IMR-90 (cell line): ENCODE results near the gene CPN2. TPM values are rescaled to one million over a fixed set of nuclear protein-coding genes. Genes with fewer than 3 reads are reported as not detected.

Experiments
- ATAC-seq: fragments of 200-7000 bp; cut with Tn5 transposase; 2 replicates; pipeline ENCODE4 v1.9.1; 2020; ENCODE audit warnings: low read depth, mild to moderate bottlenecking, moderate library complexity
- BruUV-seq: library from RNA; stranded (reverse); fragments of 400-500 nt; replicated peaks from 2 replicates; lab custom pipeline; 2021; lab: Mats Ljungman, UMichigan
- CTCF ChIA-PET: fragments of 300-600 bp; formaldehyde crosslinking; extraction: SDS; loops from one replicate; lab custom pipeline; 2021; ENCODE audit warnings: antibody characterized with exemption; lab: Yijun Ruan, JAX
- POLR2A ChIA-PET: fragments of 300-600 bp; sonication (Branson Sonifier 250); formaldehyde crosslinking; loops from one replicate; lab custom pipeline; 2022; ENCODE audit warnings: antibody characterized with exemption; ENCODE audit not compliant: unreplicated experiment; lab: Charles Lee
- DNase-seq: peaks from one replicate; pipeline ENCODE4 v3.0.0; 2013
- H2AFZ ChIP-seq: replicated peaks from 2 replicates; pipeline ENCODE3; 2013; ENCODE audit warnings: low read length, mild to moderate bottlenecking; ENCODE audit not compliant: poor library complexity
- H2AK5ac ChIP-seq: 2 replicates; pipeline ENCODE4 v1.6.1; 2013; ENCODE audit warnings: low read depth, low read length, inconsistent platforms
- H2AK9ac ChIP-seq: replicated peaks from 2 replicates; pipeline ENCODE3; 2013; ENCODE audit warnings: mild to moderate bottlenecking, low read depth, low read length, moderate library complexity; ENCODE audit not compliant: poor library complexity
- H2BK120ac ChIP-seq: 2 replicates; pipeline ENCODE4 v1.6.1; 2013; ENCODE audit warnings: low read depth, low read length, inconsistent platforms
- H2BK15ac ChIP-seq: 3 replicates; pipeline ENCODE4 v1.6.1; 2013; ENCODE audit warnings: low read depth, low read length, inconsistent platforms
- H2BK20ac ChIP-seq: 2 replicates; pipeline ENCODE4 v1.6.1; 2013; ENCODE audit warnings: low read depth, mild to moderate bottlenecking, inconsistent platforms, low read length, moderate library complexity
- H2BK5ac ChIP-seq: 2 replicates; pipeline ENCODE4 v1.6.1; 2013; ENCODE audit warnings: mild to moderate bottlenecking, low read depth, low read length, inconsistent platforms; ENCODE audit not compliant: poor library complexity, severe bottlenecking
- H3K14ac ChIP-seq: replicated peaks from 2 replicates; pipeline ENCODE4 v1.6.1; 2013; ENCODE audit warnings: low read depth, low read length, inconsistent platforms
- H3K18ac ChIP-seq: 2 replicates; pipeline ENCODE4 v1.6.1; 2013; ENCODE audit warnings: low read depth, low read length, control low read depth
- H3K23ac ChIP-seq: 2 replicates; pipeline ENCODE4 v1.6.1; 2013; ENCODE audit warnings: low read depth, low read length, inconsistent platforms
- H3K27ac ChIP-seq: 2 replicates; pipeline ENCODE4 v1.5.1; 2013; ENCODE audit warnings: mild to moderate bottlenecking, control low read depth, low read length; ENCODE audit not compliant: insufficient read depth
- H3K27me3 ChIP-seq: 2 replicates; pipeline ENCODE4 v1.6.1; 2013; ENCODE audit warnings: low read length; ENCODE audit not compliant: control insufficient read depth, insufficient read depth
- H3K36me3 ChIP-seq: 2 replicates; pipeline ENCODE4 v1.6.1; 2013; ENCODE audit warnings: low read length, mixed read lengths; ENCODE audit not compliant: control insufficient read depth, insufficient read depth
- H3K4ac ChIP-seq: 2 replicates; pipeline ENCODE4 v1.6.1; 2013; ENCODE audit warnings: low read depth, low read length, inconsistent platforms
- H3K4me1 ChIP-seq: 2 replicates; pipeline ENCODE4 v1.6.1; 2013; ENCODE audit warnings: low read length, mixed read lengths; ENCODE audit not compliant: control insufficient read depth, insufficient read depth
- H3K4me2 ChIP-seq: 2 replicates; pipeline ENCODE4 v1.6.1; 2013; ENCODE audit warnings: low read depth, mild to moderate bottlenecking, control low read depth, low read length, moderate library complexity
- H3K4me3 ChIP-seq: 2 replicates; pipeline ENCODE4 v1.5.1; 2013; ENCODE audit warnings: low read depth, mild to moderate bottlenecking, control low read depth, low read length, moderate library complexity; ENCODE audit not compliant: insufficient read depth
- H3K56ac ChIP-seq: 2 replicates; pipeline ENCODE4 v1.6.1; 2013; ENCODE audit warnings: low read length, inconsistent platforms; ENCODE audit not compliant: insufficient read depth; ENCODE audit errors: extremely low read depth
- H3K79me1 ChIP-seq, 2 experiments: 2 replicates each; pipeline ENCODE4 v1.6.1; 2013; ENCODE audit warnings: low read length in 2 of 2, inconsistent platforms in 1 of 2, low read depth in 1 of 2
- H3K9ac ChIP-seq: 2 replicates; pipeline ENCODE4 v1.6.1; 2013; ENCODE audit warnings: low read depth, low read length, control low read depth
- H3K9me1 ChIP-seq: 2 replicates; pipeline ENCODE4 v1.6.1; 2013; ENCODE audit warnings: low read length, inconsistent platforms; ENCODE audit not compliant: insufficient read depth
- H3K9me3 ChIP-seq: 2 replicates; pipeline ENCODE4 v1.6.1; 2013; ENCODE audit warnings: low read length; ENCODE audit not compliant: control insufficient read depth, insufficient read depth
- H4K20me1 ChIP-seq: 2 replicates; pipeline ENCODE4 v1.6.1; 2013; ENCODE audit warnings: low read length, inconsistent platforms; ENCODE audit not compliant: insufficient read depth
- H4K5ac ChIP-seq: 2 replicates; pipeline ENCODE4 v1.6.1; 2013; ENCODE audit warnings: mild to moderate bottlenecking, low read depth, low read length, control low read depth
- H4K8ac ChIP-seq, 2 experiments: 2 replicates each; pipeline ENCODE4 v1.6.1; 2013; ENCODE audit warnings: low read depth in 2 of 2, low read length in 2 of 2, control low read depth in 1 of 2, inconsistent platforms in 1 of 2
- H4K91ac ChIP-seq: 2 replicates; pipeline ENCODE4 v1.6.1; 2013; ENCODE audit warnings: low read depth, low read length, inconsistent platforms; ENCODE audit not compliant: insufficient read depth
- FOS ChIP-seq: fragments of 150-350 bp; IDR thresholded peaks from 2 replicates; pipeline ENCODE4 v1.6.1; 2016; ENCODE audit warnings: low read depth, low read length
- RAD21 ChIP-seq: IDR thresholded peaks from 2 replicates; pipeline ENCODE4 v1.6.1; 2012; ENCODE audit warnings: low read length, improper control_type of control experiment
- RCOR1 ChIP-seq: IDR thresholded peaks from 2 replicates; pipeline ENCODE4 v1.6.1; 2012; ENCODE audit warnings: mild to moderate bottlenecking, low read length, improper control_type of control experiment; ENCODE audit not compliant: insufficient replicate concordance
- USF2 ChIP-seq: fragments of 150-350 bp; IDR thresholded peaks from 2 replicates; pipeline ENCODE4 v1.6.1; 2017; ENCODE audit warnings: mild to moderate bottlenecking, antibody characterized with exemption, low read length, low read depth
- WGBS, 2 experiments: methylation state at CpG; one replicate each; pipeline versions ENCODE4 v1.1.5 to v1.1.7; 2013; ENCODE audit warnings: missing lambda C conversion rate in 2 of 2; ENCODE audit not compliant: insufficient read length in 1 of 2; ENCODE audit errors: extremely low coverage in 2 of 2; 5-methylcytosine and 5-hydroxymethylcytosine counted together
- dilution Hi-C: fragments of 300-500 bp; cut with HindIII; formaldehyde crosslinking; loops from one replicate; pipeline ENCODE4 v1.14.3; 2018; ENCODE audit warnings: low sequenced_read_pairs; ENCODE audit not compliant: unreplicated experiment
- in situ Hi-C: fragments of 300-500 bp; cut with MboI; formaldehyde crosslinking; loops from 3 replicates; pipeline ENCODE4 v1.14.3; 2019; ENCODE audit warnings: low sequenced_read_pairs, inconsistent platforms, mixed read lengths
- intact Hi-C: fragments of 100-400 bp; cut with micrococcal nuclease; formaldehyde crosslinking; loops from 2 replicates; pipeline ENCODE4 v1.10.0; 2022
- polyA plus RNA-seq, 3 experiments: library from polyadenylated mRNA; depleted of rRNA; stranded (reverse); fragments of >200 nt; gene quantifications; 2 replicates each; pipeline ENCODE4 v1.2.3, GENCODE V29; 2012; ENCODE audit warnings: low replicate concordance in 1 of 3
- total RNA-seq: library from RNA; depleted of rRNA; stranded (reverse); fragments of >200 nt; gene quantifications from 2 replicates; pipeline ENCODE4 v1.2.3, GENCODE V29; 2012

CPN2 gene
- total and polyA plus RNA-seq, 2 of the 4 experiments (the other 2 are of a cell fraction), result 0.07 TPM; not detected in 1

- Histone ChIP-seq H3K27ac (0 out of 2 replicates have a peak overlapping the region, but pooled peaks have one; percentile 4), H2BK120ac (peak overlapping the region; percentile 70), H4K20me1 (peaks cover 3% of the 10 kb centered on the region; the same call in 1 of the 2 replicates), H2BK15ac (peak overlapping the region; percentile 33; the same call in 2 of the 3 replicates), H2AFZ (peak overlapping the region; percentile 94), H3K79me1 (peaks cover 0 to 8% of the 10 kb centered on the region in 2 experiments; a peak in 1 of 4 replicates), H2AK5ac (peak overlapping the region; percentile 99), H3K14ac (peak overlapping the region; percentile 71), H2BK5ac (peak overlapping the region; percentile 69), H3K4me3 (no peak overlapping the region), H2BK20ac (peak overlapping the region; percentile 88), H3K23ac (peak overlapping the region; percentile 81), H3K4me1 (peaks cover 7% of the 10 kb centered on the region), H3K9me3 (peaks cover 3% of the 10 kb centered on the region), H3K27me3 (peaks cover 3% of the 10 kb centered on the region), H4K91ac (peak overlapping the region; percentile 8; the same call in 1 of the 2 replicates), H3K4ac (peak overlapping the region; percentile 72), H3K36me3 (no peaks in the 10 kb centered on the region), H2AK9ac (peak overlapping the region; percentile 70), H3K9ac (no peak overlapping the region), H3K4me2 (peak overlapping the region; percentile 65), H4K5ac (peak overlapping the region; percentile 7; the same call in 1 of the 2 replicates), H3K18ac (peak overlapping the region; percentile 8; the same call in 1 of the 2 replicates), H4K8ac (peak overlapping the region in 1 of 2 experiments; percentile 77; a peak in 3 of 4 replicates), H3K9me1 (peaks cover 29% of the 10 kb centered on the region), H3K56ac (no peak overlapping the region)
- intact Hi-C loops (no loop called here), in situ Hi-C loops (no loop called here), dilution Hi-C loops (no loop called here)
- 22% methylated on average over 13 of the region's 39 CpGs; no CpG with 5 or more reads in 1 of the 2 experiments for WGBS, 2 experiments
- TF ChIP-seq USF2 (no peak), FOS (no peak), RCOR1 (no peak), RAD21 (no peak)
- POLR2A ChIA-PET, result no interaction called here
- no TSS peak for BruUV-seq
- ATAC-seq, result peak; percentile 65
- peak; percentile 48 for DNase-seq
- CTCF ChIA-PET, result interaction anchor here (1.1 kb wide), 1 partner anchor 8 kb away, joined by 4 read pairs; no protein-coding TSS in a partner anchor
Observed at GRCh38 chr3:194323785-194324735, 27.1 kb downstream of the CPN2 start.
